Activated CD4-positive, alpha-beta T cell treated with anti-CD3 and anti-CD28 coated beads, Interleukin-2, amount 50 U/mL, for 4 hours (primary cell): Measurements from ENCODE around the gene MOCS2.
"Not testable (repeated sequence)": the region's sequence is repeated elsewhere in the genome, so short reads cannot be mapped to it uniquely, and the experiment has no call there.

Experiments used
- DNase-seq, 2 experiments: peaks; one replicate each; pipeline ENCODE4 v3.0.0-alpha.2; 2020

Gene MOCS2, protein sequence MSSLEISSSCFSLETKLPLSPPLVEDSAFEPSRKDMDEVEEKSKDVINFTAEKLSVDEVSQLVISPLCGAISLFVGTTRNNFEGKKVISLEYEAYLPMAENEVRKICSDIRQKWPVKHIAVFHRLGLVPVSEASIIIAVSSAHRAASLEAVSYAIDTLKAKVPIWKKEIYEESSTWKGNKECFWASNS

DNA sequence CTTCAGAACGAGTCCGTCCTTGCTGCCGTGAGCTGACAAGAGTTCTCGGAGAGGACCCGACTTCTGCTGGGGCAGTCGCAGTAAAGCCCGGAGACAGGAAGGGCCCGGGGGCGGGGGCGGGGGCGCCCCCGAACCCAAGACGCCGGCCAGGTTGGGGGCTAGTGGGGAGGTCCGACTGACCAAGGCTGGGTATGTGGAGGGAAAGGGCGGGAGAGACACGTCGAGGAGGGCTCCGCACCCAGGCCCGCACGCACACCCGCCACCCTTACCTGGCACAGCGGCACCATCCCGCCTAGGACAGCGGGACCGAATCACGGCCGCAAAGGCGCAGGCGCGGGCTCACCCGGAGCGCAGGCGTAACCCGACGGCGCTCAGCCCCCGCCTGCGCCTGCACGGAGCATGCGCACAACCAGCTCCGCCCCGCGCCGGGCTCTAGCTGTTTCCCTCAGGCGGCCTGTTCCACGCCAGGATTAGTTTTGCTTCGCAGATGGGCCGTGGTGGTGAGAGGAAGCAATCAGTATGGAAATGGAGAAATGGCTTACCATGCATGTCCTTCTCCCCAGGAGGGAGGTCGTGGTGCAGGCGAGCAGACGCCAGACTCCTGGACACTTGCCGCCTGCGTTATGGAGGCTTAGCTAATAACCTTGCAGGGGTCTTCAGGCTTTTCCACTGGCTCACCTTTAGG is at the start of gene MOCS2:
TSS of gene MOCS2 (minus strand) at position 315 of the 685 bp plus-strand sequence. CDS start 2,583 bp downstream, outside the sequence.
- DNase-seq, result peak; percentile 84 to 87

DNA sequence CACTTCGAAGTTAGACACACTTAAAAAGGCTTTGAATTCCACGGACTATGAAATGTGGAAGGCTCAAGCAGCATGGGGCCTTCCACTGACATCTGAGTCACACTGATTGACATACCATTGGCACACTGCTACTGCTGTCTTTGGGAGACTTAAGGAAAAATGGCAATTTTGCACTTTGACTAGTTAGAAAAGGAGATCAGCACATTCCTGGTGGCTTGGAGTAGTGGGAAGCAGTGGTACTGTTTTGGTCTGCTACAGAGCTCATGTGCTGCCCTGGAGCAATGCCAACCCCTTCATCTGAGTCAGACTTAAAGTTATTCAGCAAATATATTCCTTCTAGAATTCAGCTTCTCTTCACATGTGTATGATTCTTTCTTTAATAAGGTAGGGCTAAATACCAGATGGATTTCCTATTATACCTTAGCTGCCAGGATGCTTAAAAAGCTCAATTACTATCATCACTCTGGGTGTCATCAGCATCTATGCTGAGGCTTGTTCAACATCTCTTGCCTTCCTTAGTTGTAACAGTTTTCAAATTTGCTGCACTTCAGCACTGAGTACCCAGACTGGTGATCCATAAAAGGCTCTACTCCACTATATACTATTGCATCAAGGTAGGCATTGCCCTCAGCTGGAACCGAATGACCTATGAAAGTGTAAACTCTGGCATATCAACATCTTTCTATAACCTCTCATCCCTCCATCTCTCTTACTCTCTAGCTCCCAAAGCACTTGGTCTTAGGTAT is 42.3 kb upstream of the MOCS2 start:
- DNase-seq, result no peak

- no peak for DNase-seq
These were observed 23.5 kb upstream of the MOCS2 start for GRCh38 chr5:53133020-53133419.

GRCh38 chr5:53130266-53130665 is 20.7 kb upstream of the MOCS2 start:
- DNase-seq, result no peak

DNA sequence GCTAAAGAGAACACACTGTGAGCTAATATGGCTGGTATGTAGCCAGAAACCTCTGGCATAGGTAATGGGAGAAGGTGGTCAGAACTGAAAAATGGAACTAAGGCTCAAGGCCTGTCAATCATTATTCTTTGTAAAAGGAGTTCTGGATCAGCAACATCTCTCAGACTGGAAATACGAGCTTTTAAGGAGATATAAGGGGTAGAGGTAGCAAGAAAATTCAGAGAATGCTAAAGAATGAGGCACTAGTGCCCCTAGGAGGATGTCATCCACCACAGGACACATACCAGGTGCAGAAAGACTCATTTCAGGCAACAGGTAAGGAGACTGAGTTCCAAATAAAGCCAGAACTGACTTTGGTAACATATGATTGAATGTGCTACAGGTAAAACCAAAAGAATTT is 18.9 kb upstream of the MOCS2 start:
- DNase-seq, result no peak

DNA sequence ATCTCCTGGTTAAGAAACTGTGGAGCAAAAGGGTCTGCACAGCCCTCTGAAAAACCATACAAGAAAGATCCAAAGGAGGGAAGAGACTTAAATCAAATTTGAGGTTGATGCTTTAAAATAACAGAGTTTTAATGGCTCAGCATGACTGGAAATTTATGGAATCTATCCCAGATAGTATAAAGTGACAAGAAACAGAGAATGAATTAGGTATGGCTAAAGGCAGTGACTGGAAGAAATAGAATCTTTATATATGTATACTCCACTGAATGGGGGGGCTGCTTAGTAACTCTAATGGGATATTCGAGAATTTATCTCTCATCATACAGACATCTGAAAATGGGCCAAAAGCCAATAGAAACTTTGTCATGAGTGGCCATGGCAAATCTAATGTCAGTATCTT is 17.6 kb upstream of the MOCS2 start:
- DNase-seq, result no peak

DNA sequence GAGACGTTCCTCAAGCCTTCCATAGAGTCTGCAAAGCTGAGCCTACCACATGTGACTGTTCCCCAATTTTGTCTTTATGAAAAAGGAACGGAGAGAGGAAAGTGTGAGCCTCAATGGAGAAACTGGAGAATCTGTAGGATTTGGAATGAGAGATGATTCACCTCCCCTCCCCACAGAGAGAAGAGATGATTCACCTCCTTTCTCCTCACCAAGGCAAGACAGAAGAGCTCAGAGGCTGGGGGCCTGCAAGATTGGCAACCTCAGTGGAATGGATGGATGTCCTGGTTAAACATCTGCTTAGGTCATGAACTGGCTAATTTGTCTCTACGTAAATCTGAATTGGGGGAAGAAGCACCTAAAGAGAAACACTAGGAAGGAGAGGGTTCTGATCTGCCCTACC is 17.0 kb upstream of the MOCS2 start:
- DNase-seq, result no peak

DNA sequence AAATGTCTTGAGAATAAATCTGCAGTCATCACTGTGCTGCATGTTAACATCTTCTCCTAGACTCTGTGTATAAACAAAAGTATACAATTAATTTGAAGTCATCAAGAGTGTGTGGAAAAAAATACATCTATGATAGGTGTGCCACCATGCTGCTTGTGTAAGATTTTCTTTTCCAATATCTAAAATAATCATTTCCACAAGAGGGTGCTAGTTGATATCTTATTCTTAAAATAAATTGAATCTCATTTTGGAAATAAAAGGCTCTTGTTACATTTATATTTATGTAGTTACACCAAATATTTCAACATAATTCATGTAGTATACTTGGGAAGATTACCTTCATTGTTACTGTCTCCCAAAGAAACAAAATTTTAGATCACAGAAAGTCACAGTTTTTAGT is 14.1 kb upstream of the MOCS2 start:
- no peak for DNase-seq

- no peak for DNase-seq
These were observed 10.6 kb upstream of the MOCS2 start for GRCh38 chr5:53120165-53120564.

- DNase-seq, result no peak
These were observed 9.3 kb upstream of the MOCS2 start for GRCh38 chr5:53118879-53119278.

- no peak for DNase-seq
These were observed 7.0 kb upstream of the MOCS2 start for GRCh38 chr5:53116597-53116996.

GRCh38 chr5:53114988-53115387 is 5.4 kb upstream of the MOCS2 start:
- DNase-seq, result no peak

DNA sequence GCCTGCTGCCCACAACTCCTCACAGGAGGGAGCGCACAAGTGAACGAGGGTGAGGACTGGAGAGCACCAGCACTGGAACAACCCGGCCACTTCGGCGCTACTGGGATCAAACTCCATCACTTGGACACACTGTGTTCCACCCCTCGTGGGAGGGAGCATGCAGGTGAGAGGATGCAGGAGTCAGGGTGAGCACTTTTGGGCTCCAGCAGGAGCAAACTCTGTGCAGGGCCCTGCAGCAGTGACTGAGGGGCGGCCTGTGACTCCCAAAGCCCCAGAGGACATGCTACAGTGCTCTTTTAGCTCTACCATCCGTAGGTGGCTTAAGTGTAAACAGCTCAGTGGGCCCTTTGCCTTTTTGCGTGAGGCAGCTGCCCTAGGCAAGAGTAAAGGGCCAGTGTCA is 4.4 kb upstream of the MOCS2 start:
- no peak for DNase-seq

DNA sequence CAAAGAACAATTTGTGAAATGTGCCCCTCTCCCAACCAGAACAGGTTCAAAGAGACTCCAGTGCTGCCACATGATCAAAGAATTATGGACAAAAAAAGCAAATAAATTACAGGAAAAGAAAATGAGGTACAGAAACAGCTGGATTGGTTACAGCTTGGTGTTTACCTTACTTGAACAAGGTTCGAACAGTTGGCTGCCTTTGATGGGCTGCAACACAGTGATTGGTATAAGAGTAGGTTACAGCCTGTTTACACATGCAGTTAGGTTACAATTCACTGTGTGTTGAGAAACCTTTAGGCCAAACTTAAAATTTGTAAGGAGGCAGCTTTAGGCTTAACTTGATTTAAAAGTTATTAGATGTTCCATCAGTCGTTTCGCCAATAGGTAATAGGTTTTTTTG is 3.4 kb upstream of the MOCS2 start:
- DNase-seq, result no peak

DNA sequence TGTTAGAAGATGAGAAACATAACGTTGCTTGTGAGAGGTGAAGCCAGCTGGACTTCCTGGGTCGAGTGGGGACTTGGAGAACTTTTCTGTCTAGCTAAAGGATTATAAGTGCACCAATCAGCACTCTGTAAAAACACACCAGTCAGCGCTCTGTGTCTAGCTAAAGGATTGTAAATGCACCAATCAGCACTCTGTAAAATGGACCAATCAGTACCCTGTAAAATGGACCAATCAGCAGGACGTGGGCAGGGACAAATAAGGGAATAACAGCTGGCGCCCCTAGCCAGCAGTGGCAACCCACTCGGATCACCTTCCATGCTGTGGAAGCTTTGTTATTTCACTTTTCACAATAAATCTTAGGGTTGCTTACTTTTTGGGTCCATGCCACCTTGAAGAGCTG is 2.8 kb upstream of the MOCS2 start:
- not testable (repeated sequence) for DNase-seq

- DNase-seq, result no peak
These were observed 1.6 kb upstream of the MOCS2 start for GRCh38 chr5:53111139-53111538.

- DNase-seq, result no peak
These were observed 599 bp upstream of the MOCS2 start for GRCh38 chr5:53110156-53110555.

- no peak for DNase-seq
These were observed 508 bp downstream of the MOCS2 start for GRCh38 chr5:53109056-53109442.

- no peak for DNase-seq
These were observed 3.8 kb downstream of the MOCS2 start for GRCh38 chr5:53105611-53106300.

GRCh38 chr5:53100606-53101005 is 9.0 kb downstream of the MOCS2 start:
- no peak for DNase-seq

- no peak for DNase-seq
These were observed 10.0 kb downstream of the MOCS2 start for GRCh38 chr5:53099546-53099945.

DNA sequence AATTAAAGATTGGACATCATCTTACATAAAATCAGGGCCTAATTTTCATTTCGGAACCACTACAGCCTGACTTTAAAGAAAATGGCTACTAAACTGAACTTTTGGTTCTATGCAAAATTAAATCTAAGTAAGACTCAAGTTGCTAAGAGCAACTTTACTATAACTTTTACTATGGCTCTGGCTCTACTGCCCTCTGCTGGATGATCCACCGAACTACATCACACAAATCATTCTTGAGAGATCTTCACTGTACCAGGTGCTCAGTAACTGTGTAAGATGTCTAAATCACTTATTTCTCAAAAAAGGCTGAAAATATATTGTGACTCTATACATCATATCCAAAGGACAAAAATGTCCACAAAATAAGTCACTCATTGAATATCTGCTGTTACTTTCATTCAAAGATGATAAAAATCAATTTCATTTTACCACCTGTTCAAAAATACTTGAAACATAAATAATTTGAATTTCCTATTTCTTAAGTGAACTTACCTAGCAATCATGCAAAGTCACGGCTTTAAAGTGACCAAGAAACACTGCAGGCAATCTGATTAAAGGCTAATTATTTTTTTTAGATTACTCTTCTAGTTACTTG is 13.5 kb downstream of the MOCS2 start:
- peak; percentile 63 to 69 for DNase-seq

DNA sequence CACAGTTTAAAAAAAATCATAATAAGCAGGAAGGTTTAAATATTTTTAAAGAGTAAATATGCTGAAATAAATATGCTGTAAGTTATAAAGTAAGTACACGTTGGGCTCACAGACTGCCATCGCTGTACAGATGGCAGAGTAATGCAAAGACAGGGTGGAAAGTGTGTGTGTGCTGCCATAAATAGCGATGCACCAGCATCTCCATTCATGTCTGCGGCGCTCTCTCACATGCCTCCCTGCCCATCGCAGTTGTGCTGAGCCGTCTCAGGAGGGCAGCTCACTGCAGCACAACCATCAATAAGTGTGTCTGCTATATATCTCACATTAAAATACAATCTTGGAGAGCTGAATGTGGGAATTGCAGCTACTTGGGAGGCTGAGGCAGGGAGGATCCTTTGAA is 14.3 kb downstream of the MOCS2 start:
- DNase-seq, result no peak
